HL-60 (cell line): ENCODE data around the gene ADSS1.

ENCODE experiments used
- DNase-seq, 2 experiments: peaks; one replicate each; pipeline ENCODE4 v3.0.0-alpha.2; 2010 to 2020; ENCODE audit warnings: low read depth in 1 of 2, low spot score in 1 of 2
- H3K27ac ChIP-seq: fragments of 250-450 bp; sonication (Bioruptor Pico); replicated peaks from 2 replicates; pipeline ENCODE4 v1.5.1; 2020; ENCODE audit warnings: mild to moderate bottlenecking, moderate library complexity
- H3K27me3 ChIP-seq: fragments of 250-450 bp; sonication (Bioruptor Pico); 2 replicates; pipeline ENCODE4 v1.5.1; 2021; ENCODE audit warnings: mild to moderate bottlenecking, moderate library complexity; ENCODE audit not compliant: insufficient read depth, poor library complexity, severe bottlenecking
- H3K4me3 ChIP-seq: replicated peaks from 2 replicates; pipeline ENCODE4 v1.5.1; 2011; ENCODE audit warnings: mild to moderate bottlenecking, control low read depth, low read length; ENCODE audit not compliant: insufficient read depth
- GABPA ChIP-seq: IDR thresholded peaks from 2 replicates; pipeline ENCODE4 v1.6.1; 2012; ENCODE audit warnings: low read depth
- POLR2AphosphoS5 ChIP-seq: IDR thresholded peaks from 2 replicates; pipeline ENCODE4 v1.6.1; 2012; ENCODE audit warnings: low read depth
- SPI1 ChIP-seq: IDR thresholded peaks from 2 replicates; pipeline ENCODE4 v1.6.1; 2012; ENCODE audit warnings: low read depth, mild to moderate bottlenecking, borderline replicate concordance
- TF ChIP-seq, protein P1 (sequence below): IDR thresholded peaks from 2 replicates; pipeline ENCODE4 v1.6.1; 2012; ENCODE audit warnings: low read depth; ENCODE audit not compliant: insufficient replicate concordance
- TF ChIP-seq, protein P2 (sequence below): IDR thresholded peaks from one replicate; pipeline ENCODE4 v1.5.1; 2011; ENCODE audit warnings: low read length, control low read depth, inconsistent platforms; ENCODE audit not compliant: insufficient read depth

ADSS1 gene

DNA sequence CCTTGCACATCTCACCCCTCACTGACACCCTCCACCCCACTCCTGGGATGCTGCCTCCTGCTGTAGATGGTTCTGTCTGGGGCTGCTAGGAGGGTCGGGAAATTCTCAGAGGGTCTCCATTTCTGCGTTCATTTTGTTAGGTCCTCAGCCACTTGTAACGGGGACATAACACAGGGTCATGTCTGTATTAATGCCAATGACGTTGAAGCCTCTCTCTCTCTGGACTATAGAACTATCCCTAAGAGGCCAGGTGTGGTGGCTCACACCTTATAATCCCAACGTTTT, 43.5 kb downstream of the ADSS1 start:
- no peak overlapping the region for H3K4me3 ChIP-seq
- TF ChIP-seq, protein P1, sequence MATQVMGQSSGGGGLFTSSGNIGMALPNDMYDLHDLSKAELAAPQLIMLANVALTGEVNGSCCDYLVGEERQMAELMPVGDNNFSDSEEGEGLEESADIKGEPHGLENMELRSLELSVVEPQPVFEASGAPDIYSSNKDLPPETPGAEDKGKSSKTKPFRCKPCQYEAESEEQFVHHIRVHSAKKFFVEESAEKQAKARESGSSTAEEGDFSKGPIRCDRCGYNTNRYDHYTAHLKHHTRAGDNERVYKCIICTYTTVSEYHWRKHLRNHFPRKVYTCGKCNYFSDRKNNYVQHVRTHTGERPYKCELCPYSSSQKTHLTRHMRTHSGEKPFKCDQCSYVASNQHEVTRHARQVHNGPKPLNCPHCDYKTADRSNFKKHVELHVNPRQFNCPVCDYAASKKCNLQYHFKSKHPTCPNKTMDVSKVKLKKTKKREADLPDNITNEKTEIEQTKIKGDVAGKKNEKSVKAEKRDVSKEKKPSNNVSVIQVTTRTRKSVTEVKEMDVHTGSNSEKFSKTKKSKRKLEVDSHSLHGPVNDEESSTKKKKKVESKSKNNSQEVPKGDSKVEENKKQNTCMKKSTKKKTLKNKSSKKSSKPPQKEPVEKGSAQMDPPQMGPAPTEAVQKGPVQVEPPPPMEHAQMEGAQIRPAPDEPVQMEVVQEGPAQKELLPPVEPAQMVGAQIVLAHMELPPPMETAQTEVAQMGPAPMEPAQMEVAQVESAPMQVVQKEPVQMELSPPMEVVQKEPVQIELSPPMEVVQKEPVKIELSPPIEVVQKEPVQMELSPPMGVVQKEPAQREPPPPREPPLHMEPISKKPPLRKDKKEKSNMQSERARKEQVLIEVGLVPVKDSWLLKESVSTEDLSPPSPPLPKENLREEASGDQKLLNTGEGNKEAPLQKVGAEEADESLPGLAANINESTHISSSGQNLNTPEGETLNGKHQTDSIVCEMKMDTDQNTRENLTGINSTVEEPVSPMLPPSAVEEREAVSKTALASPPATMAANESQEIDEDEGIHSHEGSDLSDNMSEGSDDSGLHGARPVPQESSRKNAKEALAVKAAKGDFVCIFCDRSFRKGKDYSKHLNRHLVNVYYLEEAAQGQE: no peak
- TF ChIP-seq GABPA (no peak), SPI1 (no peak), POLR2AphosphoS5 (no peak)
- TF ChIP-seq, protein P2, sequence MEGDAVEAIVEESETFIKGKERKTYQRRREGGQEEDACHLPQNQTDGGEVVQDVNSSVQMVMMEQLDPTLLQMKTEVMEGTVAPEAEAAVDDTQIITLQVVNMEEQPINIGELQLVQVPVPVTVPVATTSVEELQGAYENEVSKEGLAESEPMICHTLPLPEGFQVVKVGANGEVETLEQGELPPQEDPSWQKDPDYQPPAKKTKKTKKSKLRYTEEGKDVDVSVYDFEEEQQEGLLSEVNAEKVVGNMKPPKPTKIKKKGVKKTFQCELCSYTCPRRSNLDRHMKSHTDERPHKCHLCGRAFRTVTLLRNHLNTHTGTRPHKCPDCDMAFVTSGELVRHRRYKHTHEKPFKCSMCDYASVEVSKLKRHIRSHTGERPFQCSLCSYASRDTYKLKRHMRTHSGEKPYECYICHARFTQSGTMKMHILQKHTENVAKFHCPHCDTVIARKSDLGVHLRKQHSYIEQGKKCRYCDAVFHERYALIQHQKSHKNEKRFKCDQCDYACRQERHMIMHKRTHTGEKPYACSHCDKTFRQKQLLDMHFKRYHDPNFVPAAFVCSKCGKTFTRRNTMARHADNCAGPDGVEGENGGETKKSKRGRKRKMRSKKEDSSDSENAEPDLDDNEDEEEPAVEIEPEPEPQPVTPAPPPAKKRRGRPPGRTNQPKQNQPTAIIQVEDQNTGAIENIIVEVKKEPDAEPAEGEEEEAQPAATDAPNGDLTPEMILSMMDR: no peak
- no peaks in the 10 kb centered on the region for H3K27me3 ChIP-seq
- H3K27ac ChIP-seq: no peak overlapping the region
- DNase-seq: no peak

DNA sequence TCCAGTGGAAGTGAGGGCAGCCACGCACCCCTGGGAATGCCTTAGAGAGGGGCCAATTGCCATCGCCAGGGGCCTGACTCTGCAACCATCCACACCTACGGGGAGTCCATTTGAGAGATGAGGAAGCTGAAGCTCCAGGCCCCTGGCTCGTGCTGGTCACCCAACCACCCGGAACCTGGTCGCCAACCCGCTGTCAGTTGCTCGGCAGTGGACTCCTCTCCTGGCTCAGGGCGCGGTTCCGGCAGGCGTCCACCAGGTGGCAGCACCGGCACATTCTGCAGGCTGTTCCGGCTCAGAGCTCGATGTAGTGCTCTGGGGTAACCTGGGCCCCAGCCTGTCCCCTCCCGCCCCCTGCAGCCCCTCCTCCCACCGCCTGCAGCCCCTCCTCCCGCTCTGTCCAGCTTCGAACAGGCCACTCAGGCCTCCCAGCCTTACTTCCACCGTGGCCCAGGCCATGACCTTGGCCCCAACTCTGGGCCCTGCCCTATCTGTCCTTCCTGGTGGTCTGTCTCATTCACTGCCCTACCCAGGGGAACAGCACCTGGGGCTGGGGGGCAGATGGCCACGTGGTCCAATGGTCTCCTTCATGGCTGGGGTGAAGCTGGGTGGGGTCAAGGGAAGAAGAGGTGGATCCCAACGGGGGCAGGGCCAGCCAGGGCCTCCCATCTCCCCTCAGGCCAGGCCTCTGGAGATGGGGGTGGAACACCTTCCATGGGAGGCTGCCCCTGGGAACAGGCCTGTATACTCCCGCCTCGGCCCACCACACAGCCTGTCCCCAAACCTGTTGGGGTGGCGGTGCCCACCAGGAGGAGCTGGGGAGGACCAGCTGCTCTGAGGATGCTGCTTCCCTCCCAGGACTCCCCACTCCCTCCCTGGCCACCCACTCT, 44.7 kb downstream of the ADSS1 start:
- TF ChIP-seq SPI1 (no peak), GABPA (no peak), POLR2AphosphoS5 (peak; percentile 31; the same call in 1 of the 2 replicates)
- TF ChIP-seq, protein P2: peak; percentile 85
- TF ChIP-seq, protein P1: no peak
- Histone ChIP-seq H3K4me3 (no peak overlapping the region), H3K27ac (no peak overlapping the region)

DNA sequence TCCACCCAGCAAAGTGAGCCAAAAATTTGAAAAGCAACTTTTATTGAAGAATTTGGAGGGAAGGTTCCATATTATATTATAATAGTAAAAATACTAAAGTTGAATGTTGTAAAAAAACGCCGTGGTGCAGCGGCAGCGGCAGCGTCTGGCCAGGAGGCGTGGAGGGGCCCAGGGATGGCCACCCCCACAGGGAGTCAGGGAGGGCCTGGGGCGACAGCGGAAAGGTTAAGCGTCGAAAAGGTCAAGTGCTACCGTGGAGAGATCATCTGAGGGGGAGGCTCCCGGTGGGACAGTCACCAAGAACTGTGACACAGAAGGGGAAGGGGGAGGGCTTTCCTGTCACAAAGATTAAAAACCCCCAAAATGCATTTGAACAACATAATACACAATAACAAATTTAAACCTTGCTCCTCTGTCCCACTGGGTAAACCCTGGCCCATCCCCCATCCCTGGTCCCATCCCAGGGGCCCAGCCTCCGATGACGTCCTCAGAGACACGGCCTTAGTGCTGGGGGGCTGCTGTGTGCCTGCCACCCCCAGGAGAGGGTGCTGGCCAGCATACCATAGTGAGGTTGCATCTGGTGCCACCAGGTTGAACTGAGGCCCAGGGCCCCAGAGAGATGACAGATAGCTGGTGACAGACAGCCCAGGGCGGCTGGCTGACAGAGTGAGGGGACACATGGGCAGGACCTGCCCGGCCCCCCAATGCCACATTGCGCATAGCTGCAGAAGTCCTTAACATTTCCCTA, 45.5 kb downstream of the ADSS1 start:
- H3K4me3 ChIP-seq: no peak overlapping the region
- H3K27me3 ChIP-seq: no peaks in the 10 kb centered on the region
- TF ChIP-seq SPI1: no peak
- no peak for TF ChIP-seq GABPA
- TF ChIP-seq, protein P2: no peak
- TF ChIP-seq, protein P1: no peak
- TF ChIP-seq POLR2AphosphoS5: 0 out of 2 replicates have a peak, but pooled peaks have one; percentile 1
- DNase-seq: no peak
- H3K27ac ChIP-seq: no peak overlapping the region

More for the DNA sequence above, 44.7 kb downstream of the ADSS1 start:
- DNase-seq: peak; percentile 66 to 86
- no peaks in the 10 kb centered on the region for H3K27me3 ChIP-seq
